ENCODE measurements around the gene ADRA2A.

GRCh38 chr10:111091833-111092232, 15.0 kb downstream of the ADRA2A start:
- no peak for TF ChIP-seq CTCF (conservative IDR thresholded peaks at IDR 0.05)
- no peak for TF ChIP-seq EZH2 (IDR thresholded peaks at IDR 0.05; ENCODE audit: low read depth)

Data from PC-9 (cell line).